ENCODE results near the gene PTPRG. TPM values are rescaled to one million over a fixed set of nuclear protein-coding genes. Genes with fewer than 3 reads are reported as not detected.

Gene PTPRG
- total and polyA plus RNA-seq, 10 of the 15 experiments (the other 5 are each of a cell fraction or from before 2014, with no cell fraction given): 0.29 to 20.7 (median 1.4) TPM

DNA sequence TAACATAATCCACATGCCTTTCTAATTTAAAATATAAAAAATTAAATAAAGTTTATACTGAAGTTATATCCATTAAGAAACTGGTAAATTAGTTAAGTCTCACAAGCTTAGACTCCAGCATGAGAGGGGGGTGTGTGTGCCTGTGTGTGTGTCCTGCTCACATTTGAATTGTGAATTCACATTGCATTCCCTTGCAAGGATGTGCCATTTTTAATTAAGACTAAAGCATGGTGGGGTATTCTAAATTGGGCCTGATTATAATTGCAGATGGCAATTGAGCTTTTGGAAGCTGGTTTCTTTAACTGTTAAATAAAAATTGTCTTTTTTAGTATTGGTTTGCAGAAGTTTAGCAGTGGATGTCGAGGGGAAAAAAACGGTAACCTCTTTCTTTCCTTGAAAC lies 56.9 kb downstream of the PTPRG start:
- BruUV-seq (replicated peaks): no TSS peak
- H2AFZ ChIP-seq (ENCODE audit: control insufficient read depth, low read depth, low read length): no peak overlapping the region
- no peak for TF ChIP-seq CBFB (IDR thresholded peaks at IDR 0.05; ENCODE audit: low read depth)
- TF ChIP-seq, protein P1, sequence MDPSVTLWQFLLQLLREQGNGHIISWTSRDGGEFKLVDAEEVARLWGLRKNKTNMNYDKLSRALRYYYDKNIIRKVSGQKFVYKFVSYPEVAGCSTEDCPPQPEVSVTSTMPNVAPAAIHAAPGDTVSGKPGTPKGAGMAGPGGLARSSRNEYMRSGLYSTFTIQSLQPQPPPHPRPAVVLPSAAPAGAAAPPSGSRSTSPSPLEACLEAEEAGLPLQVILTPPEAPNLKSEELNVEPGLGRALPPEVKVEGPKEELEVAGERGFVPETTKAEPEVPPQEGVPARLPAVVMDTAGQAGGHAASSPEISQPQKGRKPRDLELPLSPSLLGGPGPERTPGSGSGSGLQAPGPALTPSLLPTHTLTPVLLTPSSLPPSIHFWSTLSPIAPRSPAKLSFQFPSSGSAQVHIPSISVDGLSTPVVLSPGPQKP (IDR thresholded peaks at IDR 0.05; ENCODE audit: low read depth, low read length): no peak
- no peak for TF ChIP-seq TBL1XR1 (IDR thresholded peaks at IDR 0.05; ENCODE audit: low read depth, low read length)
- no peak for TF ChIP-seq RB1 (IDR thresholded peaks at IDR 0.05; ENCODE audit: borderline replicate concordance)
- TF ChIP-seq RFX5 (IDR thresholded peaks at IDR 0.05; ENCODE audit: low read depth, low read length): no peak
- no peak for TF ChIP-seq BHLHE40 (IDR thresholded peaks at IDR 0.05; ENCODE audit: borderline replicate concordance in 1 of 2, low read depth in 2 of 2, low read length in 1 of 2)
- no peak for TF ChIP-seq EGR1 (IDR thresholded peaks at IDR 0.05; ENCODE audit: borderline replicate concordance in 1 of 2, low read depth in 2 of 2, low read length in 2 of 2)
- TF ChIP-seq HDGF (IDR thresholded peaks at IDR 0.05): no peak
- no peak for TF ChIP-seq ASH2L (IDR thresholded peaks at IDR 0.05; ENCODE audit: borderline replicate concordance, low read depth)
- CTCF ChIA-PET: interaction anchor here (1.6 to 2.3 kb wide), 2 partner anchors 35 to 39 kb away, joined by 4 to 6 read pairs; no protein-coding TSS in a partner anchor
- POLR2A ChIA-PET: interaction anchor here (1.3 to 1.7 kb wide), 2 partner anchors 7 to 11 kb away, joined by 3 to 5 read pairs; no protein-coding TSS in a partner anchor
- SMC1A ChIA-PET (ENCODE audit: uncharacterized antibody, unreplicated experiment): interaction anchor here (0.7 to 2.8 kb wide), 5 partner anchors 12 to 25 kb away, joined by 3 to 19 read pairs (median 5); no protein-coding TSS in a partner anchor
- WGBS (ENCODE audit: insufficient coverage, insufficient replicate concordance, low lambda C conversion rate, missing lambda C conversion rate): 42% methylated on average over 2 of the region's 2 CpGs
- H3K4me2 ChIP-seq (ENCODE audit: control insufficient read depth, insufficient read depth): no peak overlapping the region
- no peak overlapping the region for H3K4me3 ChIP-seq
- no peaks in the 10 kb centered on the region for H3K4me1 ChIP-seq (ENCODE audit: control insufficient read depth, insufficient read depth, low read length)
- no peaks in the 10 kb centered on the region for H3K79me2 ChIP-seq (ENCODE audit: control insufficient read depth, insufficient read depth, low read length)
- intact Hi-C loops (cut with micrococcal nuclease; ENCODE audit: unreplicated experiment): no loop called here
- DNase-seq (ENCODE audit: low read depth, low spot score): no peak
- ATAC-seq: no peak
- RAD21 ChIA-PET (ENCODE audit: unreplicated experiment): no interaction called here
- in situ Hi-C loops (cut with MboI): no loop called here
- H4K20me1 ChIP-seq (ENCODE audit: control insufficient read depth, insufficient read depth): no peaks in the 10 kb centered on the region
- H3K27ac ChIP-seq (ENCODE audit: control insufficient read depth, insufficient read depth): no peak overlapping the region
- no peak overlapping the region for H3K9ac ChIP-seq (ENCODE audit: control insufficient read depth, insufficient read depth, low read length)
- no peaks in the 10 kb centered on the region for H3K9me3 ChIP-seq (replicated peaks; ENCODE audit: control insufficient read depth, insufficient read depth, low read length)
- FAIRE-seq: no peak
- H3K27me3 ChIP-seq (replicated peaks in 1 of 2; ENCODE audit: control insufficient read depth in 2 of 2, insufficient read depth in 2 of 2, low read length in 1 of 2): peaks cover 0 to 3% of the 10 kb centered on the region in 2 experiments; a peak in 2 of 4 replicates
- H3K36me3 ChIP-seq (ENCODE audit: control insufficient read depth in 2 of 2, insufficient read depth in 2 of 2, low read length in 1 of 2): no peaks in the 10 kb centered on the region
